Heart left ventricle (tissue), 16 donors: ENCODE measurements around the gene TNFRSF11A. TPM values are rescaled to one million over a fixed set of nuclear protein-coding genes. Genes with fewer than 3 reads are reported as not detected.

Source experiments
- ATAC-seq, 4 donors: fragments of 200-7000 bp; cut with Tn5 transposase; one replicate each; pipeline ENCODE4 v1.9.1; 2020 to 2022; ENCODE audit warnings: moderate library complexity in 4 of 4, mild to moderate bottlenecking in 3 of 4, moderate number of reproducible peaks in 1 of 4
- DNase-seq, 5 donors: peaks; one replicate each; pipeline ENCODE4 v3.0.0-alpha.2; 2020
- H3K27ac ChIP-seq, 12 donors: fragments of 200-600 bp; sonication (generic) in 4 of 12; one replicate each; pipeline versions ENCODE4 v1.5.0 to v1.8.0; 2016 to 2022; ENCODE audit warnings: mild to moderate bottlenecking in 2 of 12
- H3K27me3 ChIP-seq, 9 donors: fragments of 200-600 bp; sonication (generic) in 2 of 9; one replicate each; pipeline versions ENCODE4 v1.5.1 to v1.8.0; 2016 to 2022; ENCODE audit warnings: mild to moderate bottlenecking in 3 of 9
- H3K36me3 ChIP-seq, 9 donors: fragments of 200-600 bp; sonication (generic) in 2 of 9; one replicate each; pipeline versions ENCODE4 v1.5.0 to v1.8.0; 2018 to 2022; ENCODE audit warnings: mild to moderate bottlenecking in 2 of 9
- H3K4me1 ChIP-seq, 12 donors: fragments of 200-600 bp; sonication (generic) in 4 of 12; one replicate each; pipeline versions ENCODE4 v1.5.0 to v1.8.0; 2016 to 2022; ENCODE audit warnings: mild to moderate bottlenecking in 3 of 12
- H3K4me3 ChIP-seq, 12 donors: fragments of 200-600 bp; sonication (generic) in 4 of 12; one replicate each; pipeline versions ENCODE4 v1.5.0 to v1.8.0; 2017 to 2022; ENCODE audit warnings: mild to moderate bottlenecking in 9 of 12, moderate library complexity in 4 of 12
- H3K9me3 ChIP-seq, 12 donors: fragments of 200-600 bp; sonication (generic) in 4 of 12; one replicate each; pipeline versions ENCODE4 v1.5.0 to v1.8.0; 2016 to 2022; ENCODE audit warnings: mild to moderate bottlenecking in 1 of 12
- CTCF ChIP-seq, 12 donors: fragments of 200-600 bp; sonication (generic) in 4 of 12; IDR thresholded peaks; one replicate each; pipeline versions ENCODE4 v1.5.0 to v1.8.0; 2018 to 2022; ENCODE audit warnings: antibody characterized with exemption in 12 of 12, mild to moderate bottlenecking in 5 of 12
- POLR2A ChIP-seq, 2 donors: fragments of 450-650 bp; IDR thresholded peaks; one replicate each; pipeline ENCODE4 v1.6.1; 2017; ENCODE audit warnings: antibody characterized with exemption in 2 of 2, mild to moderate bottlenecking in 2 of 2, moderate library complexity in 2 of 2
- WGBS, 4 donors: extraction: QIAGEN DNeasy Blood & Tissue Kit in 2 of 4; methylation state at CpG; one replicate each; pipeline versions ENCODE4 v1.1.5 to v1.1.7; 2013 to 2018; 5-methylcytosine and 5-hydroxymethylcytosine counted together
- intact Hi-C, 10 donors: fragments of 100-400 bp; cut with DNase I; formaldehyde crosslinking; loops; one replicate each; pipeline versions ENCODE4 v1.11.1 to v1.14.2; 2022
- polyA plus RNA-seq, 2 donors: library from polyadenylated mRNA; stranded (reverse); fragments of 200-250 nt; gene quantifications; one replicate each; pipeline ENCODE4 v1.2.3, GENCODE V29; 2013
- total RNA-seq, 9 donors: library from RNA; depleted of rRNA in 2 of 9; stranded (reverse); fragments of >200 nt in 2 of 9; fragmentation: NEBNext Ultra II Directional in 3 of 9; extraction: Animal tissue kit (Norgen Biotek cat#: 25700) in 3 of 9; gene quantifications; one replicate each; pipeline versions ENCODE4 v1.1.0 to v1.2.4, GENCODE V29; 2016 to 2023
- donor health status: ischemic (EF 13 %, LVEDD 7.1; RV severe dilation, severe dysfunction).
- donor health status: healthy with polysubstance abuse.
- donor health status: DM: no; HTN: yes; CAD: no.
- donor health status: DM: no; HTN: no; CAD: no.
- donor health status: ischemic (EF 25% LVEDD 6.9; RV normal size, moderate dysfunction).
- donor health status: ischemic (EF 25% LVEDD 5.7; RV mildly dilated, moderate dysfunction).
- donor health status: healthy.
- donor health status: DM: yes; HTN: yes; CAD: no.
- donor health status: ischemic (EF 35%, LVEDD 5.7; RV mildly dilated, moderate dysfunction).
- donor health status: nonischemic (EF 11% LVEDD 7.7; RV severe dilation, severe dysfunction).
- donor health status: DM: yes; HTN: yes; CAD: no.
- donor health status: PGD.
- donor health status: ischemic (EF 29% LVEDD 5.4; RV normal size, mild dysfunction).
- donor health status: nonischemic (EF 23%, LVEDD 6.1; RV moderate dilation, normal function).

Gene TNFRSF11A
- total and polyA plus RNA-seq, 11 donors = 0.16 to 5.0 (median 1.4) TPM

DNA sequence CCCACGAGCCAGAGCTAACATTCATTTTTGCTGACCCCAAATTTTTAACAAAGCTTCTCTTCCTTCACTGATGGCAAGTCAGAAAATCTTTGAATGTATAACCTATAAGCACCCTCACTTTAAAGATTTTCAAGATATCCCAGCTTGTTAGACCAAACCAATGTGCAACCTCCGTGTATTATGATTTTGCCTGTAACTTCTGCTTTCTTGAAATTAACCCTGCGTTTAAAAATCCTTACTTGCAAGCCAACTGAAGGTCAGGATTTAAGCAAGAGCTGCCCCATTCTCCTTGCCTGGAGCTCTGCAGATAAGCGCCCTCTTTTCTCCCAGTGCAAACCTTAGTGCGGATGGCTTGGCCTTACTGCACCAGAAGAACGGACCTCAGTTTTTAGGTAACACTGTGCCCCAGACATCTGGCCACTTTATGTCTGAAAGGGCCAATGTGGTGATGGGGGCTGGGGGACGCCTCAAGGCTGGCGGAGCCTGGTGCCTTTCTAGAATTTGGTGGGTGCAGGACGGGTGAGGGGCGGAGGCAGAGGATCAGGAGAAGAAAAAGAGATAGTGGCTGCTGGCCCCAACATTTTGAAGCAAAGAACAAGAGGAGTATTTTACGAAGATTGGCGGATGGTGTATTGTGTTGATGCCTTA is 805 bp upstream of the TNFRSF11A start:
- intact Hi-C loops = loop anchor here in 1 of 10 donors (10.0 kb wide), 1 partner anchor 260 kb away; no protein-coding TSS in a partner anchor
- H3K4me1 ChIP-seq = peaks cover 4 to 53% (median 23%) of the 10 kb centered on the region in 12 donors
- no peak overlapping the region for H3K27ac ChIP-seq
- 32 to 41% (median 38%) methylated on average over 12 of the region's 12 CpGs for WGBS, 4 donors
- H3K27me3 ChIP-seq = peaks cover 18 to 63% (median 45%) of the 10 kb centered on the region in 9 donors
- no peaks in the 10 kb centered on the region for H3K36me3 ChIP-seq
- DNase-seq (peak in 1 of 5 donors; percentile 39), ATAC-seq (peak in 1 of 4 donors; percentile 10)
- H3K4me3 ChIP-seq = peak overlapping the region in 8 of 12 donors; percentile 20 to 61 (median 39)
- H3K9me3 ChIP-seq = no peaks in the 10 kb centered on the region
- no peak for TF ChIP-seq CTCF (IDR thresholded peaks at IDR 0.05)
- no peak for TF ChIP-seq POLR2A (IDR thresholded peaks at IDR 0.05)

GRCh38 chr18:62325806-62326645 is 916 bp downstream of the TNFRSF11A start:
- no peaks in the 10 kb centered on the region for H3K9me3 ChIP-seq
- intact Hi-C loops = loop anchor here in 1 of 10 donors (10.0 kb wide), 1 partner anchor 259 kb away; no protein-coding TSS in a partner anchor
- ATAC-seq = no peak

GRCh38 chr18:62326646-62327348 is 1.7 kb downstream of the TNFRSF11A start:
- WGBS, 4 donors = 36 to 52% (median 45%) methylated on average over 12 of the region's 12 CpGs
- TF ChIP-seq POLR2A (IDR thresholded peaks at IDR 0.05) (no peak), CTCF (IDR thresholded peaks at IDR 0.05) (no peak)

More at GRCh38 chr18:62325806-62326645, 916 bp downstream of the TNFRSF11A start:
- H3K27ac ChIP-seq = no peak overlapping the region
- peak in 1 of 5 donors; percentile 65 for DNase-seq
- no peaks in the 10 kb centered on the region for H3K36me3 ChIP-seq
- H3K4me1 ChIP-seq = peaks cover 4 to 68% (median 31%) of the 10 kb centered on the region in 12 donors
- TF ChIP-seq POLR2A (IDR thresholded peaks at IDR 0.05) (no peak), CTCF (IDR thresholded peaks at IDR 0.05) (no peak)
- H3K27me3 ChIP-seq = peaks cover 18 to 69% (median 47%) of the 10 kb centered on the region in 9 donors
- 5 to 7% (median 6%) methylated on average over 33 to 45 of the region's 45 CpGs for WGBS, 4 donors
- H3K4me3 ChIP-seq = peak overlapping the region; percentile 28 to 61 (median 52)

More at GRCh38 chr18:62326646-62327348, 1.7 kb downstream of the TNFRSF11A start:
- H3K36me3 ChIP-seq = no peaks in the 10 kb centered on the region
- intact Hi-C loops = loop anchor here in 1 of 10 donors (10.0 kb wide), 1 partner anchor 258 kb away; no protein-coding TSS in a partner anchor
- H3K4me3 ChIP-seq = peak overlapping the region in 7 of 12 donors; percentile 28 to 61 (median 54)
- ATAC-seq (no peak), DNase-seq (no peak)
- H3K4me1 ChIP-seq = peaks cover 4 to 76% (median 31%) of the 10 kb centered on the region in 12 donors
- H3K27ac ChIP-seq = no peak overlapping the region
- H3K9me3 ChIP-seq = no peaks in the 10 kb centered on the region
- H3K27me3 ChIP-seq = peaks cover 18 to 69% (median 47%) of the 10 kb centered on the region in 9 donors
